GM18502 (cell line): ENCODE measurements around the gene GIMAP8.

ENCODE experiments used
- ATAC-seq: cut with Tn5 transposase; IDR thresholded peaks from one replicate; pipeline ENCODE4 v1.9.1; 2021; ENCODE audit warnings: mild to moderate bottlenecking; ENCODE audit not compliant: unreplicated experiment, poor library complexity

GIMAP8 gene

DNA sequence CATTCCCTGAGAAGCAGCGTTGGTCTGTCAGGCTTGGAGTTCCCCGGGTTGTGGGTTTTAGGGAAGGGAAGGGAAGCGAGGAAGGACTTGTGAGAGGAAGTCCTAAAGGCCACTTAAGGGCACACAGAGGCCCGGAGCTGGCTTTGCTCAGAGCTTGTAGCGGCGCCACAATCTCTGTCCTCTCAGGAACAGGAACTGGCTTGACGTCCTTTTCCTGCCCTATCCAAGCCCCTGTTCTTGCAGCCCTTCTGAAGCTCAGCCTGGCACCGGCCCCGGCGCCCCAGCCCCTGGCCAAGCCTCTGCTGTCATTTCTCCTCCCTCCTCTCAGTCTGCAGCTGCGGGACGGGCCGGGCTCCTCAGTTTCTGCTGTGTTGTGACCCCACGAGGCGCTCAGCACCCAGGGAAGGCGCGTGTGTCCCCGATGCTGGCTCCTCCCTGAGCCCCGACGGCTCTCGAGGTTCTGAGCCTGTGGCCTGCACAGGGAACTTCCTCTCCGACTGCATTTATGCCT lies at the start of gene GIMAP8:
GIMAP8 (plus strand) TSS at position 140 of the 511 bp plus-strand sequence. CDS start 16,069 bp downstream, outside the sequence.
- peak; percentile 42 for ATAC-seq

DNA sequence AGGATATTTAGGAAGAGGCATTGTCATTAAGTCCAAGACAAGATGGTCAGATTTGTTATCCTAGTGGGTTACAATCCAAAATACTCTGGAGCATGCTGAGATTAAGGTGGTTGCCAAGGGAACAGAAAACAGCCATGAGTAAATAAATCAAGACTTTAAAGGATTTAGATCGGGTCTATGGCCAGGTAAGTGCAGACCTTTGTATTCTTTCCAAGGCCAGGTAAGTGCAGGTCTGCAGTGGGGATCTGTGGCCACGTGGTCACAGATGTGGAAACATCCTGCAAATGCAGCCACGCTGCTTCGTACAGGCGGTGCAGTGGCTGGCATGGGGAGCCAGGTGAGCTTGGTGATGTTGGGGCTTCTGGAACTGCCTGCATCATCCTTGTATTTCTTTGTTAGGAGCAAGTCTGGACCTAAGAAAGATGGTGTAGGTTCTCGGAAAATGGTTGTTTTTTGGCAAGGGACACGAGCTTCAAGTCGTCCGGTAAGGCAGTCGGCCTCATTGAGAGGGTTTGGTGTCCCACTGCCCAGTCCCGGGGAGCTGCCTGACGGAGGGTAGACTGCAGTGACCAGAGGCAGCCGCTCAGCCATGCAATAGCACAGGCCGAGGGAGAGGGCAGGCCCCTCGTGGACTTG lies 49.5 kb upstream of the GIMAP8 start:
- no peak for ATAC-seq

DNA sequence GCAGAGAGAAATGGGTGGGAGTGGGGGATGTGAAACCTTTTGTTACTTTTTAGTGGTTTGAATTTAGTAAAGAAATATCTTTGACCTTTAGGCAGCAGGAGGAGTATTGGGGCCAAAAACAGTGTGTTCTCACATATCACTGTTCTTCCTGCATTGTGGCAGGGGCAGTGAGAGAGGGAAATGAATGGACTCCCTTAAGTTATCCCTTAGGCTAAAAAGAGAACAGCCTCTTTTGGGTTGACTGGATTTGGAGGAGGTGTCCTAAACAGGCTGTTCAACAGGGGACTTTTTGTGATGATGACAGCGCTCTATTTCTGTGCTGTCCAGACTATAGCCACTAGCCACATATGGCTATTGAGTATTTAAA lies 49.0 kb upstream of the GIMAP8 start:
- no peak for ATAC-seq

DNA sequence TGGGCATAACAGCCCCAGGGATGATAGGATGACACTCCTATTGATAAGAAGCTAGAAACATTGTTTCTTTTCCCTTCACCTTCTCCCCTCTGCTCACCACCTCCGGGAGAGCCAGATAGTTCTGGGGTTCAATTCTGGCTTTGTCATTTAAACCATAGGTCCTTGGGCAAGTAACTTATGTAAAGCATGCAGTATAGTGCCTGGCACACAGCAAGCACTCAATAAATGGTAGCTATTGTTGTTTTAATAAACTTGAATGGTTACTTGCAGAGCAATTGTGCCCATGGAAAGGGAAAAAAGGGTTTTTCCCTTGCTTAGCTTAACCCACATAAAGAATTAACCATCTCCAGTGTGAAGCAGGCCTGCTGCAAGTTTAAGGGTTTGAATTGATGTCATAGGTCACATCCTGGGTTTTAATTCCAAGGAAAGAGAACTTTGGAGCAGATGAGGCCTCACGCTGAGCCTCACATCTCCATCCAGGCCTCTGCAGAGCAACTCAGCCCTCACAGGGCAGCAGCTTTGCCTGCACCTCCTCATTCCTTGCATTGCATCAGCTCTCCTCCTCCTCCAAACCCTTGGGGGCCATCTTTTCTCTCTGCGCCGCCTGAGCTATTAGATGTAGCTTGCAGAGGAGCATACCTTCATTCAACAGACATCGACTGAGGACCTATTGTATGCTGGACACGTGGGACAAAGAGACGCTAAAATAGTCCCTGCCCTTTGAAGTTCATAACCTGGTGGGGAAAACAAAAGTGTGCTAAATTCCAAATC lies 48.4 kb upstream of the GIMAP8 start:
- ATAC-seq = no peak

DNA sequence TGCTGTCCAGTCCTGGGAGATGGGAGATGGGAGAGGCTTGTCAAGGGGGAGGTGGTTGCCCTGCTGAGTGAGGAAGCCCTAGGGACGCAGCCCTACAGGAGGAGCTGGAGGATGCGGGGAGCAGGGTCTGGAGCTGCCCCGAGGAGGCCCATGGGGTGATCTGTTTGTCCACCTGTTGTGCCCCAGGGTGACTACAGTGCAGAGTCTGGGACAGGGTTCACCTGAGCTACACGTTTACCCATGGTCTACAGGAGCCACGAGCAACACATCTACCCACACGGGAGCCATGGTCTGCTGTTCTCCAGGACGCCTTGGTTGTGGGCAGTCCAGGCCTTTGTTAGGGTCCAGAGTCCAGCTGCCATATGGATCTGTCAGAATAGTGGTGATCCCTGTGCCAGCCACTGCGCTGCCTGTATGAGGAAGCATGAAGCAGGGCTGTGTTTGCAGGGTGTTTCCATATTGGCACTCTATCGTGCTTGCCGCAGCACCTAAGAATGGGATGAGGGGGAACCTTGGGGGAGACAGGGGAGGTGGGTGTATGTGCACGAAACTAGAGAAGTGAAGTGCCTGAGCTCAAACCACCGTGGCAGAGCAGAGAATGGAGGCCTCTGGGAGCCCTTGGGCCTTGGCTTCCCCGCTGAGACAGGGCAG lies 47.6 kb upstream of the GIMAP8 start:
- ATAC-seq = no peak

DNA sequence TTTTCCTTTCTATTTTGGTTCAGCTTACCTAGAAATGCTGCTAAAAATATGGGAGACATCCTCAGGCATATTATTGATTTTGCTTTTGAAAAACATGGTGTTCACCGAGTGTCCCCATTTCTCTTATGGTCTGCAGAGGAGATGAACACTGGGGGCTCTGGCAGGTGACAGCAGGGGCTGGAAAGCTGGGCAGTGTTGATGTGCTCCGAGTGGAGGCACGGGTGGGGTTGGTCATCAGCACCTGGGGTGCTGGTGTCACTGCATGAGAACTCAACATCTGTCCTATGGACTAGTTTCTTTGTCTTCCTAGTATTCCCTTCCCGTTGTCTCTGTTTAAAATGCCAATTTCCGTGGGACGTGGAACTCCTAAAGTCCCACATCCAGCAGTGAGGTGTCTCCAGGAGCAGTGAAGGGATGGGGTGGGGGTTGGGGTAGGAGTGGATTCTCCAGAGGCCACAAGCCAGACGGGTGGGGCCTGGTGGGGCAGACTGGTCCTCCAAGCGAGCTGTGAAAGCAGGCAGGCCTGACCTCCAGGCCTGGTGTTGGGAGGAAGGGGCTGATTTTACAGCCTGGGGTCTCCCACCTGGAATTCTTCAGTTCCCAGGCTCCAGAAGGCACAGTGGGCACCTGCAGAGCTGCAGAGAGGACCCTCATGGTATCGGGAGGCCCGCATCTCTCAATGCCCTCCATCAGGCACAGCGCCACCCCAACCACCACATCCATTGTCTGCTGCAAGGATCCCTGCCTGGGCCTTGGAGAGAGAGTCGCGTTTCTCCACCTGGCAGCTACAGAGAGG lies 46.9 kb upstream of the GIMAP8 start:
- no peak for ATAC-seq

DNA sequence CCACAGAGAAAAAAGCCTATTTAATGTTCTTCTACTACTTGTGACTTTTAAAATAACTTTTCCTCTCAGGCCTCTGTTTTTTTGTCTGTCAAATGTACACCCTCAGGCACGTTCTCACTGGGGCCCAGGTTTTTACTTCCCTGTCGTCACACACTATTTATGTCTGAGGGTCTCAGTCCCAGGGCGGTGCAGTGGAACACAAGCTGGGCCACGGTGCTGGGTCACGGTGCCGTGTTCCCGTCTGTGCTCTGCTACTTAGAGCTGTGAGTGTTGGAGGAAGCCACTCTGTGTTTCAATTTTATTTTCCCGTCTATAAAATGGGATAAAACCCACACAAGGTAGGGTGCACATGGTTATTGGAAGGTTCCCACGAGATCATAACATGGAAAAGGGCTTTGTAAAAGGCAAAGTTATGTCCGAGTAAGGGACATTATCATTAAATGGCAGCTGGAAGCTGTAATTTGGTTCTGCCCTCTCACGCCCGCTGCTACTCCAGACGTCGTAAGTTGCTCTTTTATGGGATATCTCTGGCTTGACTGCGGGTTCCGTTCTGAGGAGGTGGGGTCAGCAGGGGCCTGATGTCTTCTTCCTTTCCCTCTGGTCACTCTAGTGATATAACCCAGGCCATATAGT lies 46.1 kb upstream of the GIMAP8 start:
- no peak for ATAC-seq

DNA sequence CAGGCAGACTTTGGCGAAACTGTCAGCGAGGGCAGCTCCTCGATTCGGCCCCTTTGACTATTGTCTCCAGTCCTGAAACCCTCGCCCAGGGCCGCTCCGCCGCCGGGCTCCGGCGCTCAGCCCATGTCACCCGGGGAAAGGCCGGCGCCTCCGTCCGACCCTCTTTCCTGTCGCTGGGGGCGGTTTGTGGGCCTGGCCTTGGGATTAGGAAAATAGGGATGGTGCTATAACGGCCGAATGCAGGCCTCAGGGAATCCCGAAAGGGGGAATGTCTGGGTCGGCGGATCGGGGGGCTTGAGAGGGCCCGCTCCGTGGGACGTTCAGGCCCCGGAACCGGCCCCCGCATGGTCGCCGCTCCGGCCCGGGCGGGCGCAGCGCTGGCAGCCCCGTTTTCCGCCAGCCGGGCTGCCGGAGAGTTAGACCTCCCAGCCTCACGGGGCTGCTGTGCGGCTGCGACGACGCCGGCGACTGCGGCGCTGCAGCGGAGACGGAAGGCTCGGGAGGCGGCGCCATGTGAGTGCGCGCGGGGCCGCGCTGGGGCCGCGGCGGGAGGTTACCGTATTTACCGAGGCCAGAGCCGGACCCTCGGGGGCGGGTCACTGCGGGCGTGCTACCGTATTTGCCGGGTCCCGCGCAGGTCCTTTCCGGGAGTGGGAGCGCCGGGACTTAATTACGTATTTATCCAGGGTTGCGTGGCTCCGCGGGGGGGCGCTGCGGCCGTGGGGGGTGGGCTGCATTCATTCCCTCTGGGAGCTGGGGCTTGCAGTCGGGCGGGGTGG lies 45.4 kb upstream of the GIMAP8 start:
- peak; percentile 51 for ATAC-seq

DNA sequence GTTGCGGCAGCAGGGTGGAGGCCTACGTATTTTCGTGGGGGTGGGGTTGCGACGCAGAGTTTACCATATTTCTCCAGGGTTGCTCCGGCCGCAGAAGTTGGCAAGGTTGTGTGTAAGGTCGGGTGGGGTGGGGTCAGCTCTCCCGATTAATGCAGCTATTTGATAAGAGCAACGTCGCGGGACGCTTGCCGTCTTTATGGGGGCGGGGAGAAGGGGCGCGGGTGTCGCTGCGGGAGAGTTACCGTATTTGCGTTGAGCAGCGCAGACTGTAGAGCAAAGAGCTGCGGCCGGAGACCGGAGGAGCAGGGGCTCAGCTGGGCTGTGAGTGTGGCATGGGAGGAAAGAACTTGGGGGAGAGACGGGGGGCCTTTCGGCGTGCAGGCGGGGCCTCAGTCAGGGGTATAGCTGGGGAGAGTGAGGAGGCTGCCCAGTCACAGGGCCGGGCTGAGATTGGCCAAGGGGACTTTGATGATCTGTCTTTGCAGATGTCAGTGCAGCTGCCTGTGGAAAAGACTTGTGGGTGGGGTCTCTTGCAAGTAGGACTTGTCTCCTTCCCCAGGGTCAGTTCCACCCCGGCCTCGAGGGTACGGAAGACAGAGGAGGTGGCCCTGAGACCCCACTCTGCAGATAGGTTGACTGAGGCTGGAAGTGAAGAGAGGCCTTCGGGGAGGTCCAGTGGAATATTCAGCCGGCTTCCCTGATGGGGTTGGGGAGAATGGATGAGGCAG lies 44.7 kb upstream of the GIMAP8 start:
- ATAC-seq = no peak

DNA sequence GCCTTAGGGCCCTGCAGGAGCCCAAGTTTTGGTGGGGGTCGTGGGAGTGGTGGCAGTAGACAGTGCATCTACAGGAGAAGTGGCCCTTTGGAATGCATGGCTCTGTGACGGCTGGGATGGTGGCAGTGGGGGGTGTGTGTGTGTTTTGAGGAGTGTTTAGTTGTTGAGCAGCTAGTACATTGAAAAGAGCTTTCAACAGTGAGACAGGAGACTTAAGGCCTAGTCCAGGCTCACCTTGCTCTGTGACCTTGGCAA lies 44.2 kb upstream of the GIMAP8 start:
- no peak for ATAC-seq

DNA sequence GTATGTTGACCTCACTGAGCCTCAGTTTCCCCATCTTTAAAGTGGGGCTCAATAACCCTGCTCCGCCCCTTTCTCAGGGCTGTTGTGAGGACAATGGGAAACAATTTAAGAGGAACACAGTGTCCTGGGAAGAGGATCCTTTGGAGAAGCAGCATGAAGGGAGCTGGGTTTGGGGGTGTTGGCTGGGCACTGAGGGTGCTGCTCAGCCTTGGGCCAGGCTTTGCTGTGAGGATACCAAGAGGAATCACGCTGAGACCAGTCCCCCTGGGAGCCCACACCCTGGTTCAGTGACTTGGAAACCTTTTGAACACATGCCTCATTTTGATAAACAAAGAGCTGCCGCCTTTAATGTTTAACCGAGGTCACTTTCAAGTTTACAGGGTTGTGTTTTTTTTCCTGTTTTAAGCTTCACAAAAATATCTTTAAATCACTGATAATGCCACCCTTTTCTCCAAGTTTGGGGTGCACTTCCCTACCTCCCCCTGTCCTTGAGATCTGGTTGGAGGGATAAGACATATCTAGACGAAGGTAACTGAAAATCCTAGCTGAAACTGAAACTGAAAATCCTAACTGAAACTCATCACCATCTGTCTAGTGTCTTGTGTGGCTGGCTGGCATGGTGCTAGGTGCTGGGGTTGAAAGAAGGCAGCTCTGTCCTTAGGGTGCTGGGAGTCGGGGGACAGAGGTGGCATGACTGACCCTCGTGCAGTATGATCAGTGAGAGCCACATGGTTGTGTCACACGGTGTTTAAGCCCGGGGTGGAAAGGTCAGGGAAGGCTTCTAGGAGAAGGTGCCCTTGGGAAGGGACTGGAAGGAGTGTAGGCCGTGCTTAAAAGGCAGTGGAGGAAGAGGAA lies 43.6 kb upstream of the GIMAP8 start:
- peak; percentile 61 for ATAC-seq

DNA sequence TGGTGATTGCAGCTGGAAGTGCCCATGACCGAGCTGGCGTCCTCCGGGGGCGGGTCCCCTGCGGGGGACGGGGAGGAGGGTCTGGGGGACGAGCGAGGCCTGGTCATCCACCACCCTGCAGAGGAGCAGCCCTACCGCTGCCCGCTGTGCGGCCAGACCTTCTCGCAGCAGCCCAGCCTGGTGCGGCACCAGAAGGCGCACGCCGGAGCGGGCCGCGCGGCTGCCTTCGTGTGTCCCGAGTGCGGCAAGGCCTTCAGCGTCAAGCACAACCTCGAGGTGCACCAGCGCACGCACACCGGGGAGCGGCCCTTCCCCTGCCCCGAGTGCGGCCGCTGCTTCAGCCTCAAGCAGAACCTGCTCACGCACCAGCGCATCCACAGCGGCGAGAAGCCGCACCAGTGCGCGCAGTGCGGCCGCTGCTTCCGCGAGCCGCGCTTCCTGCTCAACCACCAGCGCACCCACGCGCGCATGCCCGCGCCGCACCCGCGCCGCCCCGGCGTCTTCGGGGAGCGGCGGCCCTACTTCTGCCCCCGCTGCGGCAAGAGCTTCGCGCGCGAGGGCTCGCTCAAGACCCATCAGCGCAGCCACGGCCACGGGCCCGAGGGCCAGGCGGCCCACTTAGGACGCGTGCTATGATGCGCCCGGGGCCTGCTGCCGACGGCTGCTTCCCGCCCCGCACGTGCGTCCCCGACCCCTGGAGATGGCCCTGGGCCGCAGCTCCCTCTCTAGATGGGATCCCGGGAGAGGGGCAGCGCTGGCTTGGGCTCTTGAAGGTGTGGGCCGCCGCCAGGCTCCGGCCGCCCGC lies 42.6 kb upstream of the GIMAP8 start:
- ATAC-seq = no peak

DNA sequence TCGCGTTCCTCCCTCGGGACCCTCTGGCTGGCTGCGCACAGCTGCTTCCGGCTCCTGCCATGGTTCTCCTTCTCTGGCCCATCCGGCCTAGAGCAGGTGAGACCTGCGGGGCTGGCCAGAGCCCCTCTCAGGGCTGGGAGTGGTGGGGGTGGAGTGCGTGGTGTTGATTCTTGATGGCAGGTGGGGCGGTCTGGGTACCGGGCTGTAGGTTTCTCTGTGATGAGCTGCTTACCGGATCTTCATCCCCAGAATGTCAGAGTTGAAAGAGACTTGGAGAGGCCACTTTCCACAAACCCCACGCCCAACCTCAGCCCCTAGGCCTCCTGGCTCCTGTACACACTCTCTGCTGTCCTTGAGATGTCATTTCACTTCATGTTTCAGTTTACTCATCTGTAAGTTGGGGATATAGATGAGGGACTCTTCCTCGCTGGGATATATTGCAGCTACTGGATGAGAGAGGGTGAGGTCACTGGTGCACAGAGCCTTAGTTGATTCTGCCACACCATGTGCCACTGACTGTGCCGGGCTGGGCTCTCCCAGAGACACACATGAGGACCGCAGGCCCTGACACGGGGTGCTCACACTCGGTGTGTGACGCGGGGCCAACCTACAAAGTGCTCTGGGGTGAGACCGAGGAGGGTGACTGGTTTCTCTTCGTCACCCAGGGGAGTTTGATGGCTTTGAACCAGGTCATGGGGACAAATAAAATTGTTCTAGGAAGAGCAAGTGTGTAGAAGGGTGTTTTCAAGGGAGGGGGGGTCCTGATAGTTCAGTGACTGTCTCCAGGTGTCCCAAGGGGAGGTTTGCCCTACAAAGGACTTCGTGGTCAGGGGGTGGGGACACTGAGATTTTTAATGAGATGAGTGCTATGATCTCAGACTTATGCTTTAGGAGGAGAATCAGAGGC lies 41.8 kb upstream of the GIMAP8 start:
- ATAC-seq = no peak

DNA sequence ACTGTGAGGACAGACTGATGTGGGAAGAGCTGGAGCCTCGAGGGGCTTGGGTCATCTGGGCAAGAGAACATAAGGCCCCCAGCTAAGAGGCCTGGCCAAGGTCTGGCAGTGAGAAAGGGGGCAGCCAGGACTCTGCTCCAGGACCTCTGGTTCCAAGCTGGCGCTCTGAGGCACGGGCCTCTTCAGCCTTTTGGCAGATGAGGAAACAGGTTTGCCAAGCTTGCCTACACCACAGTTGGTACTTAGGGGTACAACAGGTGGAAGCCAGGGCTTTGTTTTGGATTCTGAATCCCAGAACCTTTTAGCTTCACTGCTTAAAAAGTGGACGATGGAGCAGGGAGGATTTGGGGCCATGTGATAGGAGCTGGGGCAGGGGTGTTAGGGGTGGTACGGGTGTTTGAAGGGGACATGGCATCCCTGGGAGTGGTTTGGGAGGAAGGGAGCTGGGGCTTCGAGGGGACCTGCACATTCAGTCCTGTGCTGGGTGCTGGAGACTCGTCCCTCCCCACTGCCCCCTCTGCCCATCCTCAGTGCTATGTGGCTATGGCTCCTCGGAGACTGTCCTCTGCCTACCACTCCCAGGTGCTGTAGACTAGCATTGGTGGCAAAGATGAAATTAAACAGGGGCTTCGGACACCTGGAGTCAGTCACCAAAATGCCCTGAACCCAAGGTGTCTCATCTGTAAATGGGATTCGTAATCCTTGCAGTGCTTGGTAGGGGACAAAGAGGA lies 41.0 kb upstream of the GIMAP8 start:
- no peak for ATAC-seq

DNA sequence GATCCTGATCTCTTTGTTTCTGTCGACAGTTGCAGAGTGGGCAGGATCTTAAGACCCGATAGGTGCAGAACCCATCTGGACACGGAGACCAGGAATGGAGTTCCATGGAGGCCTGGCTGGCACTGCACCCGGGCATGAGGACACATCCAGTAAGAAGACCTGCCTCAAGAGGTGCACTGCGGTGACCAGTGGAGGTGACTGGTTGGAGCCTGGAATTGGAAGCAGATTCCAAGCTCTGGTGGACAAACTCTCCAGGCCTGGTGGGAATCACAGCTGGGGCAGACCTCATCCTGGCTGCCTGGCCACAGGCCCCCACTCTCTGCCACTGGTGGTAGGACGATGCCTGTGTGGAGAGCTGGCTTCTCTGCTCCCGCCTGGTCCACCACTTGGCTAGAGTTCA lies 40.3 kb upstream of the GIMAP8 start:
- no peak for ATAC-seq
